Camera-type eye (tissue), 1 donor: ENCODE results near the gene YTHDF1. TPM values are rescaled to one million over a fixed set of nuclear protein-coding genes. Genes with fewer than 3 reads are reported as not detected.

Experiments
- total RNA-seq: library from RNA; depleted of rRNA; stranded (reverse); fragments of >200 nt; gene quantifications from one replicate; pipeline ENCODE4 v1.2.3, GENCODE V29; 2014

Gene YTHDF1
- total RNA-seq = 37.3 TPM

GRCh38 chr20:63216041-63216848, at the start of gene YTHDF1:
Gene YTHDF1, minus strand, starts transcription at chr20:63216131. Its CDS starts 239 bp downstream, at chr20:63215892.

GRCh38 chr20:63254232-63254605, 38.3 kb upstream of the YTHDF1 start, which contains the start of gene NKAIN4:
Gene NKAIN4, minus strand, starts transcription at chr20:63254463. Its CDS starts 13 bp downstream, at chr20:63254450.

GRCh38 chr20:63235399-63235983, 19.6 kb upstream of the YTHDF1 start, which contains the start of gene BIRC7:
Gene BIRC7, plus strand, starts transcription at chr20:63235905. Its CDS starts 192 bp downstream, at chr20:63236097.

Other genes with a start within 250 kb of the YTHDF1 start
- 4.7 TPM for gene BHLHE23, start 209.2 kb downstream of the YTHDF1 start, total RNA-seq
- gene BIRC7, start 19.8 kb upstream of the YTHDF1 start, total RNA-seq = 33.8 TPM
- gene NKAIN4, start 38.3 kb upstream of the YTHDF1 start, total RNA-seq = 24.6 TPM
- 97.1 TPM for gene ARFGAP1, start 56.7 kb upstream of the YTHDF1 start, total RNA-seq
- 4.7 TPM for gene COL20A1, start 77.1 kb upstream of the YTHDF1 start, total RNA-seq
- 12.0 TPM for gene CHRNA4, start 145.2 kb upstream of the YTHDF1 start, total RNA-seq